Pancreas (tissue), 10 donors: ENCODE results near the gene ITPR3. TPM values are rescaled to one million over a fixed set of nuclear protein-coding genes. Genes with fewer than 3 reads are reported as not detected.

Experiments used
- ATAC-seq, 4 donors: fragments of 200-7000 bp; cut with Tn5 transposase; one replicate each; pipeline versions ENCODE4 v1.8.0 to v1.9.1; 2020; ENCODE audit warnings: mild to moderate bottlenecking in 4 of 4, moderate library complexity in 4 of 4
- DNase-seq, 6 donors: peaks; one replicate each; pipeline ENCODE4 v3.0.0-alpha.2; 2020
- FAIRE-seq: peaks from 2 replicates; lab custom pipeline; 2012; peaks lifted over from hg19 to GRCh38; lab: Jason Lieb, UNC
- H3K27ac ChIP-seq, 4 donors: fragments of 200-600 bp; sonication (generic); 1 replicate in 3 of 4; 2 replicates in 1 of 4; pipeline versions ENCODE4 v1.5.0 to v1.8.0; 2020
- H3K27me3 ChIP-seq, 4 donors: fragments of 200-600 bp; one replicate each; pipeline ENCODE4 v1.8.0; 2021
- H3K36me3 ChIP-seq, 3 donors: fragments of 200-600 bp; sonication (generic) in 1 of 3; one replicate each; pipeline versions ENCODE4 v1.5.0 to v1.8.0; 2020 to 2021
- H3K4me1 ChIP-seq, 3 donors: fragments of 200-600 bp; one replicate each; pipeline ENCODE4 v1.8.0; 2021
- H3K4me3 ChIP-seq, 4 donors: fragments of 200-600 bp; sonication (generic) in 2 of 4; one replicate each; pipeline versions ENCODE4 v1.5.0 to v1.8.0; 2020 to 2021
- H3K9me3 ChIP-seq, 4 donors: fragments of 200-600 bp; one replicate each; pipeline ENCODE4 v1.8.0; 2021
- CTCF ChIP-seq, 4 donors: fragments of 200-600 bp; sonication (generic) in 3 of 4; IDR thresholded peaks; one replicate each; pipeline versions ENCODE4 v1.5.0 to v1.8.0; 2021; ENCODE audit warnings: antibody characterized with exemption in 4 of 4
- WGBS, 2 donors: extraction: QIAGEN DNeasy Blood & Tissue Kit; methylation state at CpG; one replicate each; pipeline ENCODE4 v1.1.7; 2013; 5-methylcytosine and 5-hydroxymethylcytosine counted together
- intact Hi-C, 3 donors: fragments of 100-400 bp; cut with DNase I; formaldehyde crosslinking; loops; one replicate each; pipeline versions ENCODE4 v1.11.1 to v1.14.2; 2022
- polyA plus RNA-seq, 2 donors: library from polyadenylated mRNA; stranded (reverse); fragments of 200-250 nt; gene quantifications; one replicate each; pipeline ENCODE4 v1.2.3, GENCODE V29; 2013
- total RNA-seq, 6 donors: library from RNA; stranded (reverse); fragmentation: NEBNext Ultra II Directional in 4 of 6; extraction: Animal tissue kit (Norgen Biotek cat#: 25700) in 4 of 6; gene quantifications; one replicate each; pipeline versions ENCODE4 v1.2.1 to v1.2.4, GENCODE V29; 2021 to 2023
- donor health status: healthy with polysubstance abuse.
- donor health status: DM: no; HTN: no; CAD: no; lungs with moderate emphysema.
- donor health status: DM: no; HTN: no; CAD: no.
- donor health status: control.
- donor health status: control.
- donor health status: Bipolar disorder and iron deficiency.
- donor health status: DM: yes; HTN: yes; CAD: no.
- donor health status: DM: no; HTN: no; CAD: no.
- donor health status: DM: no; HTN: no; CAD: no.
- donor health status: DM: yes; HTN: yes; CAD: no.

ITPR3 gene
- total and polyA plus RNA-seq, 8 donors = 9.1 to 20.3 (median 12.9) TPM

- peak; percentile 61 to 89 (median 80) for DNase-seq
- Histone ChIP-seq H3K9me3 (no peaks in the 10 kb centered on the region), H3K27me3 (no peaks in the 10 kb centered on the region), H3K4me1 (peaks cover 6 to 11% (median 8%) of the 10 kb centered on the region in 3 donors), H3K36me3 (no peaks in the 10 kb centered on the region), H3K4me3 (no peak overlapping the region), H3K27ac (no peak overlapping the region)
- TF ChIP-seq CTCF (IDR thresholded peaks at IDR 0.05) = peak; percentile 91 to 97 (median 94)
- WGBS, 2 donors = 9 to 13% methylated on average over 14 of the region's 14 CpGs
- no peak for FAIRE-seq
- intact Hi-C loops = loop anchor here in 2 of 3 donors (5.0 to 10.0 kb wide), 4 partner anchors 49 to 569 kb away; no protein-coding TSS in a partner anchor
- peak in 3 of 4 donors; percentile 64 to 67 (median 67) for ATAC-seq
These were observed 35.6 kb upstream of the ITPR3 start for GRCh38 chr6:33585403-33586107.

- H3K36me3 ChIP-seq = no peaks in the 10 kb centered on the region
- H3K27ac ChIP-seq = no peak overlapping the region
- DNase-seq (no peak), ATAC-seq (no peak), FAIRE-seq (no peak)
- no peak overlapping the region for H3K4me3 ChIP-seq
- no peak for TF ChIP-seq CTCF (IDR thresholded peaks at IDR 0.05)
- no peaks in the 10 kb centered on the region for H3K9me3 ChIP-seq
- 57 to 66% methylated on average over 9 of the region's 9 CpGs for WGBS, 2 donors
- H3K27me3 ChIP-seq = no peaks in the 10 kb centered on the region
- H3K4me1 ChIP-seq = peaks cover 12 to 17% (median 14%) of the 10 kb centered on the region in 3 donors
- intact Hi-C loops = loop anchor here in 2 of 3 donors (5.0 to 10.0 kb wide), 4 partner anchors 49 to 569 kb away; no protein-coding TSS in a partner anchor
These were observed 34.9 kb upstream of the ITPR3 start for GRCh38 chr6:33586108-33586640.

- no peak for DNase-seq
- no peak for ATAC-seq
- H3K9me3 ChIP-seq = no peaks in the 10 kb centered on the region
- H3K4me3 ChIP-seq = no peak overlapping the region
- peaks cover 12 to 19% (median 14%) of the 10 kb centered on the region in 3 donors for H3K4me1 ChIP-seq
- FAIRE-seq = no peak
- 67 to 69% methylated on average over 8 of the region's 8 CpGs for WGBS, 2 donors
- no peak overlapping the region for H3K27ac ChIP-seq
- no peaks in the 10 kb centered on the region for H3K27me3 ChIP-seq
- no peak for TF ChIP-seq CTCF (IDR thresholded peaks at IDR 0.05)
- intact Hi-C loops = loop anchor here in 2 of 3 donors (5.0 to 10.0 kb wide), 4 partner anchors 47 to 567 kb away; no protein-coding TSS in a partner anchor
- no peaks in the 10 kb centered on the region for H3K36me3 ChIP-seq
These were observed 33.6 kb upstream of the ITPR3 start for GRCh38 chr6:33587529-33587928.

GRCh38 chr6:33588894-33589293 lies 32.2 kb upstream of the ITPR3 start:
- Histone ChIP-seq H3K36me3 (no peaks in the 10 kb centered on the region), H3K27me3 (no peaks in the 10 kb centered on the region), H3K4me1 (peaks cover 12 to 19% (median 14%) of the 10 kb centered on the region in 3 donors), H3K4me3 (no peak overlapping the region), H3K9me3 (no peaks in the 10 kb centered on the region), H3K27ac (peak overlapping the region in 3 of 4 donors; percentile 91 to 92 (median 91))
- no peak for TF ChIP-seq CTCF (IDR thresholded peaks at IDR 0.05)
- intact Hi-C loops = loop anchor here in 2 of 3 donors (5.0 to 10.0 kb wide), 4 partner anchors 46 to 566 kb away; no protein-coding TSS in a partner anchor
- DNase-seq (no peak), FAIRE-seq (no peak), ATAC-seq (no peak)
- 75 to 86% methylated on average over 4 of the region's 4 CpGs for WGBS, 2 donors
